ENCODE measurements around the gene TMEM45B. TPM values are rescaled to one million over a fixed set of nuclear protein-coding genes. Genes with fewer than 3 reads are reported as not detected.
"Not testable (repeated sequence)": the region's sequence is repeated elsewhere in the genome, so short reads cannot be mapped to it uniquely, and the experiment has no call there.

TMEM45B gene
- total RNA-seq, 1 donor, result not detected

- TF ChIP-seq CTCF (IDR thresholded peaks at IDR 0.05; ENCODE audit: insufficient read depth, low read depth, low read length), result no peak
- DNase-seq (ENCODE audit: low read depth), result no peak
- H3K4me3 ChIP-seq (ENCODE audit: low read depth, low read length), result no peak overlapping the region
Observed at GRCh38 chr11:129855086-129855485, 39.4 kb downstream of the TMEM45B start.

- DNase-seq (ENCODE audit: low read depth), result no peak
- H3K4me3 ChIP-seq (ENCODE audit: low read depth, low read length), result no peak overlapping the region
- TF ChIP-seq CTCF (IDR thresholded peaks at IDR 0.05; ENCODE audit: insufficient read depth, low read depth, low read length), result no peak
Observed at GRCh38 chr11:129856036-129856435, 40.4 kb downstream of the TMEM45B start.

- no peak overlapping the region for H3K4me3 ChIP-seq (ENCODE audit: low read depth, low read length)
Observed at GRCh38 chr11:129861702-129862522, 46.3 kb downstream of the TMEM45B start.

GRCh38 chr11:129864811-129865210 lies 49.2 kb downstream of the TMEM45B start:
- TF ChIP-seq CTCF (IDR thresholded peaks at IDR 0.05; ENCODE audit: insufficient read depth, low read depth, low read length), result no peak
- DNase-seq (ENCODE audit: low read depth), result no peak

More at GRCh38 chr11:129861702-129862522, 46.3 kb downstream of the TMEM45B start:
- TF ChIP-seq CTCF (IDR thresholded peaks at IDR 0.05; ENCODE audit: insufficient read depth, low read depth, low read length), result no peak
- peak; percentile 92 for DNase-seq (ENCODE audit: low read depth)

GRCh38 chr11:129865701-129866100 lies 50.1 kb downstream of the TMEM45B start:
- TF ChIP-seq CTCF (IDR thresholded peaks at IDR 0.05; ENCODE audit: insufficient read depth, low read depth, low read length), result no peak
- no peak for DNase-seq (ENCODE audit: low read depth)
- H3K4me3 ChIP-seq (ENCODE audit: low read depth, low read length), result no peak overlapping the region

More at GRCh38 chr11:129864811-129865210, 49.2 kb downstream of the TMEM45B start:
- no peak overlapping the region for H3K4me3 ChIP-seq (ENCODE audit: low read depth, low read length)

- TF ChIP-seq CTCF (IDR thresholded peaks at IDR 0.05; ENCODE audit: insufficient read depth, low read depth, low read length), result no peak
- no peak overlapping the region for H3K4me3 ChIP-seq (ENCODE audit: low read depth, low read length)
- DNase-seq (ENCODE audit: low read depth), result no peak
Observed at GRCh38 chr11:129866311-129866710, 50.7 kb downstream of the TMEM45B start.

- not testable (repeated sequence) for H3K4me3 ChIP-seq (ENCODE audit: low read depth, low read length)
- DNase-seq (ENCODE audit: low read depth), result peak; percentile 61
Observed at GRCh38 chr11:129868626-129869025, 53.0 kb downstream of the TMEM45B start.

All from fibroblast of villous mesenchyme (primary cell).